K562 (cell line): ENCODE results near the gene CCDC50.

ENCODE experiments used
- MCM5 ChIP-seq: fragments of 450-650 bp; IDR thresholded peaks from 2 replicates; pipeline ENCODE4 v1.6.1; 2016; ENCODE audit warnings: low read depth
- MYNN ChIP-seq, 2 experiments: sonication (generic); formaldehyde crosslinking in 1 of 2; IDR thresholded peaks; 2 replicates each; pipeline versions ENCODE4 v1.5.0 to v1.6.1; 2016 to 2020; ENCODE audit warnings: antibody characterized with exemption in 1 of 2, missing genetic modification reagents in 1 of 2
- NFE2L1 ChIP-seq: fragments of 450-650 bp; IDR thresholded peaks from 2 replicates; pipeline ENCODE4 v1.6.1; 2016; ENCODE audit warnings: missing genetic modification characterization, low read depth, mild to moderate bottlenecking, missing compliant biosample characterization, moderate library complexity, borderline replicate concordance
- PHF8 ChIP-seq: fragments of 200-600 bp; sonication (generic); IDR thresholded peaks from 2 replicates; pipeline ENCODE4 v1.6.1; 2012; ENCODE audit warnings: mixed run types, mild to moderate bottlenecking, inconsistent platforms, low read length, moderate library complexity, borderline replicate concordance
- POLR2A ChIP-seq: fragments of 450-650 bp; conservative IDR thresholded peaks from 2 replicates; pipeline ENCODE4 v1.6.1; 2016
- POLR3A ChIP-seq: IDR thresholded peaks from 2 replicates; pipeline ENCODE4 v1.6.1; 2011; ENCODE audit warnings: borderline replicate concordance, mild to moderate bottlenecking, moderate library complexity; ENCODE audit not compliant: insufficient read length, insufficient read depth; ENCODE audit errors: extremely low read depth
- SIN3A ChIP-seq, 2 experiments: fragments of 150-350 bp in 1 of 2; IDR thresholded peaks; 2 replicates each; pipeline ENCODE4 v1.6.1; 2011 to 2016; ENCODE audit warnings: borderline replicate concordance in 2 of 2, low read depth in 2 of 2, low read length in 2 of 2, mild to moderate bottlenecking in 2 of 2, moderate library complexity in 2 of 2; ENCODE audit not compliant: control insufficient read depth in 1 of 2
- ZBTB1 ChIP-seq: sonication (generic); formaldehyde crosslinking; IDR thresholded peaks from 2 replicates; pipeline ENCODE4 v1.8.1; 2023; ENCODE audit warnings: missing genetic modification reagents, low read depth, mild to moderate bottlenecking, borderline replicate concordance
- ZKSCAN8 ChIP-seq: fragments of 200-800 bp; sonication (Bioruptor generic); IDR thresholded peaks from 2 replicates; pipeline ENCODE4 v1.6.1; 2016; ENCODE audit warnings: missing genetic modification characterization, missing compliant biosample characterization
- TF ChIP-seq, protein P1 (sequence below): fragments of 250-450 bp; sonication (Bioruptor Pico); IDR thresholded peaks from 2 replicates; pipeline ENCODE4 v1.5.0; 2022; ENCODE audit warnings: mild to moderate bottlenecking

DNA sequence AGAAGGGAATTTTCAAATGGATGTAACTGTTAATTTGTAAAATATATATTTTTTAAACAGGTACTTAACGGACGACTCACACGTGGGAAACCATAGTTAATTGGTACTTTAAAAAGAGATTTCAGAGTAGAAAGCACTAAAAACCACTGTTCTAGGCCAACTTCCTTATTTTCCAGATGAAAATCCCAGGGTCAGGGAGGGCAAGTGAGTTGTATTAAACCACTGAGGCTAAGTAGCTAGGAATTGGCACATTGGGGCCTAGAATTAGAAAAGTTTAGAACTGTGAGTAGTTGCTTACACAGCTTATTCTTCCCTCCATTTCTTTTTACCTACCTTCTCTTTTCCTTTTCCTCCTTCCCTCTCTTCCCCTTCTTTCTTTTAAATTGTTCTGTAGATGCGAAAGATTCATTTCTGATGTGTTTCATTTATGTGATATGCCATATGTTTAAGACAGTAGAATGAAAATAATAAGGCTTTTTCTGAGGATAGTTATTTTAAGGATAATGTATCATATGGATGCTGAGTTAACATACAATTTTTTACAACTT is 5.2 kb downstream of the CCDC50 start:
- TF ChIP-seq SIN3A (IDR thresholded peaks at IDR 0.05; ENCODE audit: borderline replicate concordance in 2 of 2, control insufficient read depth in 1 of 2, low read depth in 2 of 2, low read length in 2 of 2), result no peak
- no peak for TF ChIP-seq MCM5
- TF ChIP-seq, protein P1, sequence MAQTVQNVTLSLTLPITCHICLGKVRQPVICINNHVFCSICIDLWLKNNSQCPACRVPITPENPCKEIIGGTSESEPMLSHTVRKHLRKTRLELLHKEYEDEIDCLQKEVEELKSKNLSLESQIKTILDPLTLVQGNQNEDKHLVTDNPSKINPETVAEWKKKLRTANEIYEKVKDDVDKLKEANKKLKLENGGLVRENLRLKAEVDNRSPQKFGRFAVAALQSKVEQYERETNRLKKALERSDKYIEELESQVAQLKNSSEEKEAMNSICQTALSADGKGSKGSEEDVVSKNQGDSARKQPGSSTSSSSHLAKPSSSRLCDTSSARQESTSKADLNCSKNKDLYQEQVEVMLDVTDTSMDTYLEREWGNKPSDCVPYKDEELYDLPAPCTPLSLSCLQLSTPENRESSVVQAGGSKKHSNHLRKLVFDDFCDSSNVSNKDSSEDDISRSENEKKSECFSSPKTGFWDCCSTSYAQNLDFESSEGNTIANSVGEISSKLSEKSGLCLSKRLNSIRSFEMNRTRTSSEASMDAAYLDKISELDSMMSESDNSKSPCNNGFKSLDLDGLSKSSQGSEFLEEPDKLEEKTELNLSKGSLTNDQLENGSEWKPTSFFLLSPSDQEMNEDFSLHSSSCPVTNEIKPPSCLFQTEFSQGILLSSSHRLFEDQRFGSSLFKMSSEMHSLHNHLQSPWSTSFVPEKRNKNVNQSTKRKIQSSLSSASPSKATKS (CRISPR knock-in tag), result no peak
- no peak for TF ChIP-seq POLR2A
- no peak for TF ChIP-seq MYNN (IDR thresholded peaks at IDR 0.05)
- TF ChIP-seq MYNN (CRISPR knock-in tag; IDR thresholded peaks at IDR 0.05), result no peak
- no peak for TF ChIP-seq NFE2L1 (tag)
- no peak for TF ChIP-seq PHF8
- no peak for TF ChIP-seq POLR3A
- TF ChIP-seq ZKSCAN8 (CRISPR knock-in tag), result no peak
- TF ChIP-seq ZBTB1 (CRISPR knock-in tag), result no peak
